A549 (cell line): ENCODE data around the gene HOXB4. TPM values are rescaled to one million over a fixed set of nuclear protein-coding genes. Genes with fewer than 3 reads are reported as not detected.

Experiments
- ATAC-seq, 2 experiments: fragments of 200-7000 bp in 1 of 2; fragments of >200 bp in 1 of 2; cut with Nextera tagmentation in 1 of 2; cut with Tn5 transposase in 1 of 2; 3 replicates each; pipeline versions ENCODE4 v1.8.0 to v1.9.1; 2018 to 2020; ENCODE audit warnings: mild to moderate bottlenecking in 1 of 2, moderate library complexity in 1 of 2
- CTCF ChIA-PET: fragments of 300-600 bp; sonication (Branson Sonifier 250); formaldehyde crosslinking; extraction: SDS; loops from one replicate; lab custom pipeline; 2021; ENCODE audit warnings: antibody characterized with exemption, inconsistent platforms; lab: Yijun Ruan, JAX
- POLR2A ChIA-PET: fragments of 350-600 bp; formaldehyde crosslinking; extraction: SDS; loops from one replicate; lab custom pipeline; 2021; ENCODE audit warnings: antibody characterized with exemption, inconsistent platforms; lab: Yijun Ruan, JAX
- DNase-seq, 2 experiments: peaks; one replicate each; pipeline versions ENCODE4 v3.0.0 to v3.0.0-alpha.2; 2011 to 2016; ENCODE audit warnings: low read depth in 1 of 2, low spot score in 1 of 2
- FAIRE-seq: peaks from 2 replicates; lab custom pipeline; 2011; peaks lifted over from hg19 to GRCh38; lab: Jason Lieb, UNC
- H3K27ac ChIP-seq, 2 experiments: fragments of >200 bp; sonication (Bioruptor Twin); formaldehyde crosslinking; 3 replicates each; pipeline ENCODE4 v1.5.1; 2016 to 2017
- H3K4me1 ChIP-seq: fragments of >200 bp; sonication (Bioruptor Twin); formaldehyde crosslinking; 3 replicates; pipeline ENCODE4 v1.6.1; 2016
- H3K4me2 ChIP-seq: fragments of >200 bp; sonication (Bioruptor Twin); formaldehyde crosslinking; 3 replicates; pipeline ENCODE4 v1.6.1; 2016
- H3K4me3 ChIP-seq: fragments of >200 bp; sonication (Bioruptor Twin); formaldehyde crosslinking; 3 replicates; pipeline ENCODE4 v1.5.1; 2016
- H3K9me3 ChIP-seq: fragments of >200 bp; sonication (Bioruptor Twin); formaldehyde crosslinking; 3 replicates; pipeline ENCODE4 v1.6.1; 2016
- CBX2 ChIP-seq: fragments of 200-600 bp; sonication (generic); IDR thresholded peaks from 2 replicates; pipeline ENCODE4 v1.6.1; 2016; ENCODE audit warnings: low read depth, mild to moderate bottlenecking, borderline replicate concordance
- CHD4 ChIP-seq: fragments of 200-600 bp; sonication (generic); IDR thresholded peaks from 2 replicates; pipeline ENCODE4 v1.6.1; 2016; ENCODE audit warnings: antibody characterized with exemption, mild to moderate bottlenecking, borderline replicate concordance
- EHMT2 ChIP-seq: fragments of 200-600 bp; sonication (generic); IDR thresholded peaks from 2 replicates; pipeline ENCODE4 v1.6.1; 2016; ENCODE audit warnings: antibody characterized with exemption, low read depth, mild to moderate bottlenecking, moderate library complexity
- FOXS1 ChIP-seq: fragments of 250-450 bp; sonication (Bioruptor Pico); IDR thresholded peaks from 2 replicates; pipeline ENCODE4 v1.5.0; 2020; ENCODE audit warnings: mild to moderate bottlenecking, moderate library complexity
- GATA3 ChIP-seq: IDR thresholded peaks from 2 replicates; pipeline ENCODE4 v1.6.1; 2012; ENCODE audit warnings: borderline replicate concordance
- HDAC2 ChIP-seq: fragments of 200-600 bp; sonication (generic); IDR thresholded peaks from 2 replicates; pipeline ENCODE4 v1.6.1; 2016
- HOXA7 ChIP-seq: fragments of 250-450 bp; sonication (Bioruptor Pico); IDR thresholded peaks from 2 replicates; pipeline ENCODE4 v1.5.0; 2020; ENCODE audit warnings: mild to moderate bottlenecking, moderate library complexity
- HOXB5 ChIP-seq: fragments of 250-450 bp; sonication (Bioruptor Pico); IDR thresholded peaks from 2 replicates; pipeline ENCODE4 v1.5.0; 2020; ENCODE audit warnings: mild to moderate bottlenecking, moderate library complexity
- JUN ChIP-seq, 2 experiments: fragments of >200 bp; sonication (Bioruptor Twin); formaldehyde crosslinking; IDR thresholded peaks; 2 replicates in 1 of 2; 3 replicates in 1 of 2; pipeline ENCODE4 v1.6.1; 2016 to 2017
- KDM1A ChIP-seq: fragments of 200-600 bp; sonication (generic); IDR thresholded peaks from 2 replicates; pipeline ENCODE4 v1.6.1; 2016; ENCODE audit warnings: low read depth, mild to moderate bottlenecking
- KDM5A ChIP-seq: fragments of 200-600 bp; sonication (generic); IDR thresholded peaks from 2 replicates; pipeline ENCODE4 v1.6.1; 2016; ENCODE audit warnings: antibody characterized with exemption, mild to moderate bottlenecking
- MAZ ChIP-seq: fragments of 150-350 bp; IDR thresholded peaks from 2 replicates; pipeline ENCODE4 v1.6.1; 2014; ENCODE audit warnings: antibody characterized with exemption, low read depth, low read length, borderline replicate concordance
- MYC ChIP-seq: IDR thresholded peaks from 2 replicates; pipeline ENCODE4 v1.6.1; 2012; ENCODE audit warnings: mild to moderate bottlenecking, inconsistent platforms, low read length, improper control_type of control experiment, borderline replicate concordance
- POLR2AphosphoS2 ChIP-seq: conservative IDR thresholded peaks from 2 replicates; pipeline ENCODE4 v1.6.1; 2012; ENCODE audit warnings: low read length, improper control_type of control experiment, inconsistent platforms
- RARB ChIP-seq: fragments of 250-450 bp; sonication (Bioruptor Pico); IDR thresholded peaks from 2 replicates; pipeline ENCODE4 v1.8.0; 2021; ENCODE audit warnings: mild to moderate bottlenecking, moderate library complexity
- RFX5 ChIP-seq: fragments of 450-650 bp; IDR thresholded peaks from 2 replicates; pipeline ENCODE4 v1.7.1; 2014; ENCODE audit warnings: antibody characterized with exemption, mild to moderate bottlenecking, moderate library complexity
- TP53 ChIP-seq: fragments of 250-450 bp; sonication (Bioruptor Pico); IDR thresholded peaks from 2 replicates; pipeline ENCODE4 v1.5.0; 2021; ENCODE audit warnings: mild to moderate bottlenecking, moderate library complexity
- ZNF302 ChIP-seq: fragments of 250-450 bp; sonication (Bioruptor Pico); IDR thresholded peaks from 2 replicates; pipeline ENCODE4 v1.9.0; 2021; ENCODE audit warnings: inconsistent platforms, mild to moderate bottlenecking, moderate library complexity
- WGBS: methylation state at CpG from one replicate; pipeline ENCODE4 v1.1.6; 2017; ENCODE audit errors: missing lambda C conversion rate; 5-methylcytosine and 5-hydroxymethylcytosine counted together
- polyA plus RNA-seq, 4 experiments: library from polyadenylated mRNA; depleted of rRNA in 3 of 4; stranded (reverse); fragments of >200 nt; fragmentation: RNase III in 1 of 4; extraction: RNeasy Plus Mini Kit Qiagen cat#74134 plus additional on column Dnase treatment in 1 of 4; gene quantifications; 2 replicates in 3 of 4; 3 replicates in 1 of 4; pipeline ENCODE4 v1.2.3, GENCODE V29; 2011 to 2017
- TF ChIP-seq, protein P1 (sequence below): IDR thresholded peaks from 2 replicates; pipeline ENCODE4 v1.6.1; 2012
- TF ChIP-seq, protein P2 (sequence below): fragments of 250-450 bp; sonication (Bioruptor Pico); IDR thresholded peaks from 2 replicates; pipeline ENCODE4 v1.5.0; 2021; ENCODE audit warnings: mild to moderate bottlenecking, moderate library complexity, borderline replicate concordance
- TF ChIP-seq, protein P3 (sequence below): fragments of 250-450 bp; sonication (Bioruptor Pico); IDR thresholded peaks from 2 replicates; pipeline ENCODE4 v1.5.0; 2020; ENCODE audit warnings: low read depth, mild to moderate bottlenecking, moderate library complexity

The HOXB4 gene
- polyA plus RNA-seq, 2 of the 4 experiments (the other 2 are of a cell fraction) = 0.30 to 0.74 TPM

DNA sequence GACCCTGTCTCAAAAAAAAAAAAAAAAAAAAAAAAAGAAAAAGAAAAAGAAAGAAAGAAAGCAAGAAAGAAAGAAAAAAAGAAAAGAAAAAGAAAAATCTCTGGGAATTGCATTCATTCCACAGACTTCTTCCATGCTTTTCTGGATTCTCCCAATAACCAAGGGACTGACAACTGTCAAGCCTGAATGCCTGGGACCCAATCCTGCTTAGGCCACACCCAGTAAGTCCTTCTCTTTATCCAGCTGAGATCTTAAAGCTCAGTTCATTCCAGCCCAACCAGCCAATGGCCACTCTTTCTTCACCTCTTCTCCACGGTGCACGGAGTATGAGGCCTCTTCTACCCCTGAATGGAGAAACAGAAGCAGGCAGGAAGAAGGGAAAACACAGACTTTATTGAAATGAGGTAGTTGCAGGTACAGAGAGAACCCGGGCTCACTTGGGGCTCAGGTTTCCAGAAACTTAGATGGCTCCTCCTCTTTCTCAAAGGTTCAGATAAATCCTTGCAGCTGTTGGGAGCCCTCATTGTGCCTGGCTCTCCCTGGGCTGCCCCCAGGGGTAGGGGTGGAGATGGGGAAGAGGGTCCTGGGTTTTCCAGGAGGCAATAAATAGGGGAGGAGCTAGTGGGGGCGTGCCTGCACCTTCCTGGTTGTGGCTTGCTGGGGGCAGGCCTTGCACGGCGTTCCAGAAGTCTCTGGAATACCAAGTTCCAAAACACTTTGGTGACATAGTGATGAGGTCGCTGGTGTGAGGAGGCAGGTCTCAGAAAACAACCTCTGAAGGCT is 49.8 kb downstream of the HOXB4 start:
- DNase-seq (no peak), ATAC-seq (no peak), FAIRE-seq (no peak)
- TF ChIP-seq, protein P1, sequence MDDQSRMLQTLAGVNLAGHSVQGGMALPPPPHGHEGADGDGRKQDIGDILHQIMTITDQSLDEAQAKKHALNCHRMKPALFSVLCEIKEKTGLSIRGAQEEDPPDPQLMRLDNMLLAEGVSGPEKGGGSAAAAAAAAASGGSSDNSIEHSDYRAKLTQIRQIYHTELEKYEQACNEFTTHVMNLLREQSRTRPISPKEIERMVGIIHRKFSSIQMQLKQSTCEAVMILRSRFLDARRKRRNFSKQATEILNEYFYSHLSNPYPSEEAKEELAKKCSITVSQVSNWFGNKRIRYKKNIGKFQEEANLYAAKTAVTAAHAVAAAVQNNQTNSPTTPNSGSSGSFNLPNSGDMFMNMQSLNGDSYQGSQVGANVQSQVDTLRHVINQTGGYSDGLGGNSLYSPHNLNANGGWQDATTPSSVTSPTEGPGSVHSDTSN = no peak
- 0 out of 2 replicates have a peak, but pooled peaks have one; percentile 18 for TF ChIP-seq CHD4
- TF ChIP-seq HDAC2 = peak; percentile 75; the same call in 1 of the 2 replicates
- no peak for TF ChIP-seq GATA3
- TF ChIP-seq, protein P2, sequence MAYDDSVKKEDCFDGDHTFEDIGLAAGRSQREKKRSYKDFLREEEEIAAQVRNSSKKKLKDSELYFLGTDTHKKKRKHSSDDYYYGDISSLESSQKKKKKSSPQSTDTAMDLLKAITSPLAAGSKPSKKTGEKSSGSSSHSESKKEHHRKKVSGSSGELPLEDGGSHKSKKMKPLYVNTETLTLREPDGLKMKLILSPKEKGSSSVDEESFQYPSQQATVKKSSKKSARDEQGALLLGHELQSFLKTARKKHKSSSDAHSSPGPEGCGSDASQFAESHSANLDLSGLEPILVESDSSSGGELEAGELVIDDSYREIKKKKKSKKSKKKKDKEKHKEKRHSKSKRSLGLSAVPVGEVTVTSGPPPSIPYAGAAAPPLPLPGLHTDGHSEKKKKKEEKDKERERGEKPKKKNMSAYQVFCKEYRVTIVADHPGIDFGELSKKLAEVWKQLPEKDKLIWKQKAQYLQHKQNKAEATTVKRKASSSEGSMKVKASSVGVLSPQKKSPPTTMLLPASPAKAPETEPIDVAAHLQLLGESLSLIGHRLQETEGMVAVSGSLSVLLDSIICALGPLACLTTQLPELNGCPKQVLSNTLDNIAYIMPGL = no peak
- peak; percentile 86; the same call in 1 of the 2 replicates for TF ChIP-seq KDM1A
- CTCF ChIA-PET = interaction anchor here (1.2 to 2.0 kb wide), 3 partner anchors 8 to 36 kb away, joined by 3 to 9 read pairs (median 4); no protein-coding TSS in a partner anchor
- no peak overlapping the region for H3K27ac ChIP-seq
- POLR2A ChIA-PET = no interaction called here
- H3K4me3 ChIP-seq = no peak overlapping the region
- H3K4me1 ChIP-seq = peaks cover 2% of the 10 kb centered on the region
- H3K4me2 ChIP-seq = no peak overlapping the region
- H3K9me3 ChIP-seq = no peaks in the 10 kb centered on the region
- WGBS = 66% methylated on average over 7 of the region's 7 CpGs

DNA sequence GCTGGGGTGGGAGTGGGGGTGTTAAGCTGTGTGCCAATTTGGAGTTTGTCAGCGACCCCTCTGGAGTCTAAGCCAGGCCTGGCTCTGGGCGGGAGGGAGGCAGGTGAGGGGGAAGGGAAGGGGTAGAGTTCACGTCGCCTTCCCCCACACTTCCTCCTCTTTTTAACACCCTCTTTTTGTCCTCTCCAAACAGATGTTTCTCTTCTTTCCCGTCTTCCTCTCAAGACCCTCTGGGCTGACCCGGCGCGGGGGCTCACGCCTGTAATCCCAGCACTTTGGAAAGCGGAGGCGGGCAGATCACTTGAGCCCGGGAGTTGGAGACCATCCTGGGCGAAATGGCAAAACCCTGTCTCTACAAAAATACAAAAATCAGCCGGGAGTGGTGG is 50.6 kb downstream of the HOXB4 start:
- WGBS = 84% methylated on average over 14 of the region's 14 CpGs
- DNase-seq (no peak), FAIRE-seq (no peak), ATAC-seq (no peak)
- Histone ChIP-seq H3K9me3 (no peaks in the 10 kb centered on the region), H3K27ac (peak overlapping the region in 1 of 2 experiments; percentile 31; a peak in 1 of 6 replicates), H3K4me3 (no peak overlapping the region), H3K4me1 (peaks cover 10% of the 10 kb centered on the region), H3K4me2 (no peak overlapping the region)
- CTCF ChIA-PET = no interaction called here
- POLR2A ChIA-PET = no interaction called here
- no peak for TF ChIP-seq ZNF302 (CRISPR knock-in tag)
- no peak for TF ChIP-seq CBX2
- TF ChIP-seq JUN (IDR thresholded peaks at IDR 0.05) = no peak
- TF ChIP-seq KDM5A = no peak
- no peak for TF ChIP-seq RARB
- no peak for TF ChIP-seq MAZ
- no peak for TF ChIP-seq FOXS1 (CRISPR knock-in tag)
- no peak for TF ChIP-seq GATA3
- no peak for TF ChIP-seq HOXB5
- TF ChIP-seq CHD4 = no peak
- TF ChIP-seq RFX5 = no peak
- no peak for TF ChIP-seq HOXA7 (CRISPR knock-in tag)
- TF ChIP-seq, protein P3, sequence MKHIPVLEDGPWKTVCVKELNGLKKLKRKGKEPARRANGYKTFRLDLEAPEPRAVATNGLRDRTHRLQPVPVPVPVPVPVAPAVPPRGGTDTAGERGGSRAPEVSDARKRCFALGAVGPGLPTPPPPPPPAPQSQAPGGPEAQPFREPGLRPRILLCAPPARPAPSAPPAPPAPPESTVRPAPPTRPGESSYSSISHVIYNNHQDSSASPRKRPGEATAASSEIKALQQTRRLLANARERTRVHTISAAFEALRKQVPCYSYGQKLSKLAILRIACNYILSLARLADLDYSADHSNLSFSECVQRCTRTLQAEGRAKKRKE (CRISPR knock-in tag) = no peak
- TF ChIP-seq MYC = no peak
- TF ChIP-seq TP53 (CRISPR knock-in tag) = no peak
- no peak for TF ChIP-seq POLR2AphosphoS2
- TF ChIP-seq EHMT2 = no peak
